HG03280 (cell line): ENCODE measurements around the gene C9orf43.
"Not testable (repeated sequence)": the region's sequence is repeated elsewhere in the genome, so short reads cannot be mapped to it uniquely, and the experiment has no call there.

ENCODE experiments used
- ATAC-seq: cut with Tn5 transposase; IDR thresholded peaks from one replicate; pipeline ENCODE4 v1.9.1; 2021; ENCODE audit warnings: mild to moderate bottlenecking, moderate library complexity; ENCODE audit not compliant: unreplicated experiment

C9orf43 gene

GRCh38 chr9:113416149-113416721, 5.7 kb downstream of the C9orf43 start:
- peak; percentile 91 for ATAC-seq

- no peak for ATAC-seq
Observed at GRCh38 chr9:113417370-113417769, 6.8 kb downstream of the C9orf43 start.

GRCh38 chr9:113421726-113422125, 11.2 kb downstream of the C9orf43 start:
- no peak for ATAC-seq

DNA sequence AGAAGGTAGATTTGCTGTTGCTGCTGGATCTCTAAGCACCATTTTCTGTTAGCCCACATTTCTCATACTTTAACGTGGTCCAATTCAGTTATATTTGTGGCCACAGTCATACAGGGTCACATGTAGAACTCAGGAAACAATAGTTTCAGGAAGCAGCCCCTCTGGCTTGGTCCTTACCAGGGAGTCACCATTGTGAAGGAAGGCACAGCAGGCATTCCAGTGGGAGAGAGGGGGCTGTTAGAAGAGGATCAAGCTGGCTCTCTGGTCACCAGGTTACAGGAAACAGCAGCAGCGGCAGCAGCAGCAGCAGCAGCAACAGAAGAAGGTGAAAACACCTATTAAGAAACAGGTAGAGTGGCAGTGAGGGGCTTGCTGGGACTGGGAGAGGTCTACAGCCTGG, 14.5 kb downstream of the C9orf43 start:
- no peak for ATAC-seq

- no peak for ATAC-seq
Observed at GRCh38 chr9:113426701-113427100, 16.2 kb downstream of the C9orf43 start.

- ATAC-seq, result no peak
Observed at GRCh38 chr9:113427629-113428028, 17.1 kb downstream of the C9orf43 start.

DNA sequence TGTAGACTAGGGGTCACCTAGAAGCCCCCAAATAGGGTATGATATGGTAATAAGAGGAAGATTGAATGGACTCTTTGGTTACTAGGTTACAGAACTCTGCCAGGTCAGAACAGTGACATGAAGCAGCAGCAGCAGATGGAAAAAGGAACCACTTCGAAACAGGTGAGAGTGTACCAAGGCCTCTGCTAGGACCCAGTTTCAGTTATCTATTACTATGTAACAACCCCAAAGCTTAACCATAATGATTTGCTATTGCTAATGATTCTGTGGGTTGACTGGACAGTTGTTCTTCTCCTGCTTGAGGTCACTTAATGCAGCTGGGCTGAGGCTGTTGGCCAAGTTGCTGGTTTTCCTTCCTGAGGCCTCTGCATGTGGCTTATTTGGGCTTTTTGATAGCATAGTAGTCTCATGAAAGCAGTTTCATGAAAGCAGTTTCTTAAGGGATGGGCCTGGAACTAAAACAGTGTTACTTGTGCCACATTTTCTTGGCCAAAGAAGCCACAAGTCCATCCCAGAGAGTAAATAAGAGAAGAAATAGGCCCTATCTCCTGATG, 17.6 kb downstream of the C9orf43 start:
- no peak for ATAC-seq

GRCh38 chr9:113431191-113431590, 20.6 kb downstream of the C9orf43 start:
- no peak for ATAC-seq

GRCh38 chr9:113436728-113437515, 26.4 kb downstream of the C9orf43 start:
- ATAC-seq, result no peak

GRCh38 chr9:113437716-113438115, 27.2 kb downstream of the C9orf43 start:
- ATAC-seq, result not testable (repeated sequence)

DNA sequence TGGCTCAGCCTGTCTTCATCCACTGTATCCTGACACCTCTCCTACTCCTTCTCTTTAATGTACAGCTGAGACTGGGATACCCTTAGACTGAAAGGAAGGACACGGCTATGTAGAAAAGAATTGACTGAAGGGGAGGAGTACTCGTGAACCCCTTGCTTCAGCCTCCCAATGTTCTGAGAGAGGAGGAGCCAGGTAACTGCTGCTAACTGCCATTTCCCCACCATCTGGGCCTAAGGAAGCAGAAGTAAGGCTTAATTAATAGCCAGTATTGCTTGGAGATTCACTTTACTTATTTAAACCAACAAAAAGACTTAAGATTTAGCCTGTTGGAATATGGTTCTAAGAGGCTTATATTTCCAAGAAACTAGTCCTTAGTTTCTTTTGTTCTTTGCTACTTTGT, 34.2 kb downstream of the C9orf43 start:
- ATAC-seq, result no peak

GRCh38 chr9:113446323-113446740, 35.8 kb downstream of the C9orf43 start:
- ATAC-seq, result no peak

DNA sequence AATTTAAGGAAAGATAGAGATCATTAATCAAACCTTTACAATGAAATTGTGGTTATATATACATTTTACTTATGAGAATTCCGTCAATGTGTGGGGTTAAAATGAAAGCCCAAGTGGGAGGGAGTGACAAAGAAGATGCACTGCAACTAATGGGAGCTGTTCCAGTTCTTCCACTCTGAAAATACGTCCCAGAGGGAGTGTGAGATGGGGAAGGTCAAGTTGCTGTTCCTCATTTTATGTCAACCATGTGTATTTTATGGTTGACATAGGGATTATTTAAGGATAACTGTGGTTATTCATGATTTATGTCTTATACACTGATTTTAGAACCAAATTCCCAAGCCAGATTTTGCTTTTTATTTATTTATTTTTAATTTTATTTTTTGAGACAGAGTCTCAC, 38.8 kb downstream of the C9orf43 start:
- ATAC-seq, result no peak

DNA sequence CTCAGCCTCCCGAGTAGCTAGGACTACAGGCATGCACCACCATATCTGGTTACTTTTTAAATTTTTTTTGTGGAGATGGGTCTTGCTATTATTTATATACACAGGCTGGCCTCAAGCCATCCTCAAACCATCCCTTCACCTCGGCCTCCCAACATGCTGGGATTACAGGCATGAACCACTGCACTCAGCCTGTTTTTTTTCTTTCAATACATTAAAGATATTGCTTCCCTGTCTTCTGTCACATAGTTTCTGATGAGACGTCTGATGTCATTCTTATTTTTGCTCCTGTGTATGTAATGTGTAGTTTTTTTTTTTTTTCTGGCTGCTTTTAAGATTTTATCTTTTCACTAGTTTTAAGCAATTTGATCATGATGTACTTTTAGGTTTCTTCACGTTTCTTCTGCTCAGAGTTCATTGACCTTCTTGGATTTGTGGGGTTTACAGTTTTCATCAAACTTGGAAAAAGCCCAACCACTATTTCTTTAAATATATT, 41.6 kb downstream of the C9orf43 start:
- ATAC-seq, result no peak

DNA sequence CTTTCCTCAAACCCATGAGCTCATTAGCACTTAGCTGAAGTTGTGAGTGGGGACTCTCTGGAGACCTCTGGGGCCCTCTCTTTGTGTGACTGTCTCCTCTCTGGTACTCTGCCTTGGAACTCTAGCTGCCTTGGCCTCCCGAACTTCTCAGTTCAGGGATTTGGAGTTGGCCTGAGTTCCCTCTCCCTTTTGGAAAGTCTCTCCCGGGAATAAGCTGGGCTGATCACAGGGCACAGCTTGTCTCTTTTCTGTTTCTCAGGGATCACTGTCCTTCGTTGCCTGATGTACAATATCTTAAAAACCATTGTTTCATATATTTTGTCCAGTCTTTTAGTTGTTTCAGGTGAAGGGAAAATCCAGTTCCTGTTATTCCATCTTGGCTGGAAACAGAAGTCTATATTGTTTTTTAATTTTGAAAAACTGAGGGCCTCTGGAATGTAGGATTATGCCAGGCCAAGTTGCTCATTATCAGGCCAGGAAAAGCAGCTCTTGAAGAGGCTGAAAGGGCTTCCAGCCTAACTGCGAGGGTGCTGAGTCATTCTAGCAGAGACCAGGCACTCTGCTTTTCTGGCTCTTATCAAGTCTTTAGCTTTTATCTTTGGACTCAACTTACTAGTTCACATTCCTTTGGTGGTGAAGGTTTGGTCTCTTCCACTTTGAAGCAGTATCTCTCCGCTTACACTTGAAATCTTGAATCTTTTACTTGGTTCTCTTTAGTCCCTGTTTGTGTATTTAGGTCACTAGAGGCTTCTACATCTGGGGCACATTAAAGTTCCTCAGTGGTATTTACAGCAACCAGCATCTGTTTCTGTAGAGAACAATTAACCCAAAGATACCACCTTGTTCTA, 44.6 kb downstream of the C9orf43 start:
- no peak for ATAC-seq

- no peak for ATAC-seq
Observed at GRCh38 chr9:113456235-113456634, 45.7 kb downstream of the C9orf43 start.

DNA sequence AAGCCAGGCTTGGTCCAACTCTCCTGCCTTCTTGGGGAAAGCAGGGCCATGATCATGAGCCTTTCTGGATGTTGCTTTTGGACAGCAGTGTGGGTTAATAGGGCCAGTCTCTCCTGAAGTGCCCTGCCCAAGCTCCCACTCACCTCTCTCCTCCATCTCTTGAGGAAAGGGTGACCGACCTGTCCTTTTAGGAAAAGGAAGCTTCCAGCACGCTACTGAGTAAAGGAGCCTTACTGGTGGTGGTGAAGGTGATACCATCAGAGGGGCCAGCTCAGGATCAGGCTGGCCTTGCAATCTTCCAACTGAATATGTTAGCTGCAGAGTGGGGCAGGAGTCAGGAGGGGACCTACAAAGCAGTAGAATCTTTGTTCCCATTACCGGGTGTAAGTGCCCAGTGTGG, 50.7 kb downstream of the C9orf43 start:
- ATAC-seq, result no peak

GRCh38 chr9:113461943-113462342, 51.4 kb downstream of the C9orf43 start:
- ATAC-seq, result no peak

DNA sequence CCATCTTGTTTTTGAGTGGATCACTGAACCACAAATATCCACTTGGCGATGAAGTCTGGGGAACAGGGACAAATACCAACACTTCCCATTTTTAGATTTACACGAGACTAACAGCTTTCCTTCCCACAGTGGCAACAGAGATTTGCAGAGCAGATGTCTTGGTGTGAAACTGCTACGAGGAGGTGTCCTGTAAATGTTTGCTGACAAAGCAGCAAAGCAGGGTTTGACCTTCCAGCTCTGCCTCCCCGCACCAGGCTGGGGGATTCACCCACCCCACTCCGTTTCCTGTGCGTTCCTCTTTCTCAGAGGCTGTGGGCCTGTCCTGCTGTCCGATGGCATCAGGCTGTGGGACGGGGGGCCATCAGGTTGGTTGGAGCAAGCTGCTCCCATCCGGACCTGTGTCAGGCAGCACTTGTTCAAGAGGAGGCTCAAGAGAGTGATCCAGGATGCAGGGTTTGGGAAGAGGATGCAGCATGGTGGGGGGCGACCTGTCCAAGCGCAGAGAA, 52.3 kb downstream of the C9orf43 start:
- no peak for ATAC-seq

DNA sequence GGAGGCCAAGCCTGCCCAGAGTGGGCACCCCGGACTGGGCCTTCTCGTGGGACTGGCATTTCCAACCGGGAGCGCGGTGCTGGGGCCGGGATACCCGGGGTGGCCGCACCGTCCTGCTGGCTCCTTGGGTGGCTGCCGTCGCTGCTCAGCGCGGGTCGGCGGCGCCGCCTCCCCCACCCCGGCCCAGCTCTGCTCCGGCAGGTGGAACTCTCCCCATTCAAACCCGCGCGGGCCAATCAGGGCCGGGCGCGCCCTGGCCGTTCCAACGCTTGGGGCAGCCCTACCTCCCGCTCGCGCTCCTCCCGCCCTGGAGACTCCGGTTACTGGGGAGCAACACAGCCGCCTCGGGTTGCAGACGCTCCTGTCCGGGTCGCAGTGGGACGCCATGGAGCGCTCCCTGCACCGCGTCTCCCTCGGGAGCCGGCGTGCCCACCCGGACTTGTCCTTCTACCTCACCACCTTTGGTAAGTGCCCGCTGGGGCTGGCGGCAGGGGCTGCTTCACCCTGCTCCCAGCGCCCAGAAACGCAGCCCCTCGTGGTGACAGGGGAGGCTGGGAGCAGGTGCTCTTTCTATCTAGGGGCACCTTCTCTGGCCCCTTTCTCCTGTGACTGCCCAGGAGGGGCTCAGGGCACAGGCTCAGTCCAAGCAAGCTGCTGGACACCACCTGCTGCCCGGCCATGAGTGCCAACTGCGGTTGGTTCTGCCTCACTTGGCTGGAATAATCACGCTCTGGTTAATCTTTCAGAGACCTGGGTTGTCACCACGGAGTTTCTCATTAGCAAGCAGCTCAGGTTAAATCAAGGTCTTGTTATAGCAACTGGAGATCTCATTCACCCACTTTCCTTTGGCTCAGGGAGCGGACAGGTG, 53.1 kb downstream of the C9orf43 start, which contains the start of gene RGS3:
Gene RGS3 (plus strand): TSS at position 310 of the 868 bp plus-strand sequence. CDS start 76 bp downstream, at position 386.
- ATAC-seq, result no peak
